CD14-positive monocyte (primary cell): Measurements from ENCODE around the gene PTCD2. TPM values are rescaled to one million over a fixed set of nuclear protein-coding genes. Genes with fewer than 3 reads are reported as not detected.

ENCODE experiments used
- DNase-seq, 3 donors: peaks; one replicate each; pipeline ENCODE4 v3.0.0-alpha.2; 2011 to 2022
- H2AFZ ChIP-seq: 2 replicates; pipeline ENCODE4 v1.6.0; 2012; ENCODE audit warnings: mild to moderate bottlenecking, low read depth, low read length, inconsistent platforms; ENCODE audit not compliant: insufficient read depth, poor library complexity, severe bottlenecking
- H3K27ac ChIP-seq, 2 donors: 1 replicate in 1 of 2; 2 replicates in 1 of 2; pipeline ENCODE4 v1.5.1; 2012 to 2013; ENCODE audit warnings: low read length in 2 of 2, control low read depth in 1 of 2, inconsistent platforms in 1 of 2, low read depth in 1 of 2, mild to moderate bottlenecking in 1 of 2
- H3K27me3 ChIP-seq, 2 donors: one replicate each; pipeline versions ENCODE4 v1.6.0 to v1.6.1; 2011 to 2013; ENCODE audit warnings: low read length in 2 of 2; ENCODE audit not compliant: control insufficient read depth in 2 of 2, insufficient read depth in 2 of 2
- H3K36me3 ChIP-seq, 2 donors: replicated peaks in 1 of 2; 1 replicate in 1 of 2; 2 replicates in 1 of 2; pipeline versions ENCODE4 v1.5.1 to v1.6.1; 2012 to 2013; ENCODE audit warnings: low read length in 2 of 2, control low read depth in 1 of 2, inconsistent platforms in 1 of 2, mild to moderate bottlenecking in 1 of 2; ENCODE audit not compliant: insufficient read depth in 2 of 2, control insufficient read depth in 1 of 2
- H3K4me1 ChIP-seq, 2 donors: 1 replicate in 1 of 2; 2 replicates in 1 of 2; pipeline versions ENCODE4 v1.5.1 to v1.6.1; 2012 to 2013; ENCODE audit warnings: low read length in 2 of 2, control low read depth in 1 of 2, inconsistent platforms in 1 of 2, mild to moderate bottlenecking in 1 of 2, moderate library complexity in 1 of 2; ENCODE audit not compliant: insufficient read depth in 2 of 2, control insufficient read depth in 1 of 2
- H3K4me2 ChIP-seq: replicated peaks from 2 replicates; pipeline ENCODE3; 2012; ENCODE audit warnings: low read length, moderate library complexity, mild to moderate bottlenecking; ENCODE audit not compliant: poor library complexity, severe bottlenecking; ENCODE audit errors: extremely low read depth
- H3K4me3 ChIP-seq, 3 experiments: fragments of 200-600 bp in 1 of 3; sonication (generic) in 1 of 3; replicated peaks in 1 of 3; 1 replicate in 2 of 3; 2 replicates in 1 of 3; pipeline ENCODE4 v1.5.1; 2011 to 2013; ENCODE audit warnings: low read length in 3 of 3, mild to moderate bottlenecking in 3 of 3, control low read depth in 2 of 3, low read depth in 2 of 3, inconsistent platforms in 1 of 3, moderate library complexity in 1 of 3
- H3K79me2 ChIP-seq: 2 replicates; pipeline ENCODE4 v1.6.0; 2012; ENCODE audit warnings: mild to moderate bottlenecking, control low read depth, inconsistent platforms, low read length, moderate library complexity; ENCODE audit not compliant: insufficient read depth
- H3K9ac ChIP-seq: 2 replicates; pipeline ENCODE4 v1.6.0; 2017; ENCODE audit warnings: low read length, mild to moderate bottlenecking; ENCODE audit not compliant: insufficient read depth, poor library complexity, severe bottlenecking
- H3K9me3 ChIP-seq, 2 donors: replicated peaks in 1 of 2; 1 replicate in 1 of 2; 2 replicates in 1 of 2; pipeline versions ENCODE4 v1.5.1 to v1.6.1; 2012 to 2013; ENCODE audit warnings: low read length in 2 of 2, control low read depth in 1 of 2; ENCODE audit not compliant: control insufficient read depth in 1 of 2, insufficient read depth in 1 of 2
- H4K20me1 ChIP-seq: 2 replicates; pipeline ENCODE4 v1.6.0; 2012; ENCODE audit warnings: mild to moderate bottlenecking, low read length, control low read depth, moderate library complexity; ENCODE audit not compliant: insufficient read depth
- H3K27ac Mint-ChIP-seq, 7 donors: one replicate each; pipeline ENCODE4 v1.8.0; 2020; ENCODE audit warnings: mild to moderate bottlenecking in 7 of 7, mixed read lengths in 7 of 7, moderate library complexity in 6 of 7, inconsistent platforms in 2 of 7
- H3K27me3 Mint-ChIP-seq, 3 donors: one replicate each; pipeline ENCODE4 v1.8.0; 2021 to 2022; ENCODE audit warnings: low read depth in 3 of 3, mild to moderate bottlenecking in 3 of 3, mixed read lengths in 3 of 3, moderate library complexity in 3 of 3, inconsistent platforms in 1 of 3
- H3K36me3 Mint-ChIP-seq, 2 donors: one replicate each; pipeline ENCODE4 v1.8.0; 2020; ENCODE audit warnings: mixed read lengths in 2 of 2, inconsistent platforms in 1 of 2, mild to moderate bottlenecking in 1 of 2
- H3K4me1 Mint-ChIP-seq: one replicate; pipeline ENCODE4 v1.8.0; 2020; ENCODE audit warnings: mild to moderate bottlenecking, mixed read lengths
- H3K4me3 Mint-ChIP-seq, 2 donors: one replicate each; pipeline ENCODE4 v1.8.0; 2020; ENCODE audit warnings: mild to moderate bottlenecking in 2 of 2, mixed read lengths in 2 of 2, moderate library complexity in 1 of 2
- H3K9me3 Mint-ChIP-seq, 7 donors: one replicate each; pipeline ENCODE4 v1.8.0; 2020 to 2022; ENCODE audit warnings: mixed read lengths in 7 of 7, mild to moderate bottlenecking in 6 of 7, moderate library complexity in 6 of 7, inconsistent platforms in 2 of 7
- WGBS: methylation state at CpG from one replicate; pipeline ENCODE4 v1.1.5; 2013; ENCODE audit warnings: missing lambda C conversion rate; ENCODE audit not compliant: insufficient coverage; 5-methylcytosine and 5-hydroxymethylcytosine counted together
- intact Hi-C, 2 donors: fragments of 100-400 bp; cut with micrococcal nuclease; formaldehyde crosslinking; loops; one replicate each; pipeline versions ENCODE4 v1.15.0 to v1.15.1; 2023
- polyA plus RNA-seq, 3 donors: library from polyadenylated mRNA; depleted of rRNA in 1 of 3; unstranded in 2 of 3; stranded (reverse) in 1 of 3; fragments of 300-500 nt in 2 of 3; fragments of >200 nt in 1 of 3; fragmentation: Illumina TruSeq in 2 of 3; gene quantifications; 1 replicate in 2 of 3; 2 replicates in 1 of 3; pipeline ENCODE4 v1.2.3, GENCODE V29; 2012 to 2021
- TF ChIP-seq, protein P1 (sequence below): fragments of 200-600 bp; IDR thresholded peaks from one replicate; pipeline ENCODE4 v1.8.0; 2022; ENCODE audit warnings: antibody characterized with exemption, mild to moderate bottlenecking

PTCD2 gene
- polyA plus RNA-seq, 3 donors = 1.6 to 2.2 (median 1.8) TPM

DNA sequence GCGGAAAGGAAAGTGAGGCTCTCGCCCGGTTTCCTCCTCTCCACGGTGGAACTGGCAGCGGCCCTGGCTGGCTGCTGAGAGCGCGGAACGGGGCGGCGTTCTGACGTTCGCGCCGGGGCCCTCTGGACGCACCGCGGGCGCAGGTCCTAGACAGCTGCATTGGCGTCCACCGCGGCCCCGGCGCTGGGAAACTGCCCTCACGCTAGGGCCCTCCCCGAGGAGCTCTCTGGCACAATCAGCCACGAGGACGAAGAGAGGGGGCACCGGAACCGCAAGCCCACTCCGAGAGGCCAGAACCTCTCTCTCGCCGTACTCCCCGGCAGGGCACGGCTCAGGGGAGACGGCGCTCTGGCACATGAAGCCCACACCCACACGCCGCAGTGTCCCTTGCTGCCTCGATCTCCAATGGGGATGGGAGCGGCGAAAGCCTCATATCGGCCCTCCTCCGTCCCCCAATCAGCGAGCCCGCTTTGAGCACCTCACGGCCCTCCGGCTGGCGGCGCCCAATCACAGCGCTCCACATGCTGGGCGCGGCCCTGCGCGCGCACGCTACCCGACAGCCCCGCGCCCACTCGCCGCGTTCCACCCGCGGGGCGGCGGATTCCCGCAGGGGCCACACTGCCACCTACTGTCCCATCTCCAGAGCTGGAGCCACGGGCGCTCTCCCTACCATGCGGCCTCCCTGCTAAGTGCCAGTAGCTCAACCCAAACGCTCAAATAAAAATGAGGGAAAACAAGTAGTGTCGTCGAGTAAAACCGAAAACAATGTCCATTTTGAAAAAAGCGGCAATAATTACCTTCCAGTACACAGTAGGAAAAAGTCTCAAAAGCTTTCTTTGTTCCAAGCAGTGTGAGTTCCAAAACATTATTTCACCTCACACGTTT lies 12.0 kb upstream of the PTCD2 start:
- Mint-ChIP-seq H3K27ac (peak overlapping the region; percentile 93 to 97 (median 95)), H3K27me3 (peaks cover 0 to 2% (median 2%) of the 10 kb centered on the region in 3 donors), H3K9me3 (no peaks in the 10 kb centered on the region), H3K4me3 (peak overlapping the region; percentile 90 to 93), H3K36me3 (peaks cover 20 to 39% of the 10 kb centered on the region in 2 donors), H3K4me1 (peaks cover 18% of the 10 kb centered on the region)
- H3K4me3 ChIP-seq = peak overlapping the region; percentile 67 to 89 (median 82)
- H3K27me3 ChIP-seq = no peaks in the 10 kb centered on the region
- H3K27ac ChIP-seq = peak overlapping the region; percentile 92 to 95
- TF ChIP-seq, protein P1, sequence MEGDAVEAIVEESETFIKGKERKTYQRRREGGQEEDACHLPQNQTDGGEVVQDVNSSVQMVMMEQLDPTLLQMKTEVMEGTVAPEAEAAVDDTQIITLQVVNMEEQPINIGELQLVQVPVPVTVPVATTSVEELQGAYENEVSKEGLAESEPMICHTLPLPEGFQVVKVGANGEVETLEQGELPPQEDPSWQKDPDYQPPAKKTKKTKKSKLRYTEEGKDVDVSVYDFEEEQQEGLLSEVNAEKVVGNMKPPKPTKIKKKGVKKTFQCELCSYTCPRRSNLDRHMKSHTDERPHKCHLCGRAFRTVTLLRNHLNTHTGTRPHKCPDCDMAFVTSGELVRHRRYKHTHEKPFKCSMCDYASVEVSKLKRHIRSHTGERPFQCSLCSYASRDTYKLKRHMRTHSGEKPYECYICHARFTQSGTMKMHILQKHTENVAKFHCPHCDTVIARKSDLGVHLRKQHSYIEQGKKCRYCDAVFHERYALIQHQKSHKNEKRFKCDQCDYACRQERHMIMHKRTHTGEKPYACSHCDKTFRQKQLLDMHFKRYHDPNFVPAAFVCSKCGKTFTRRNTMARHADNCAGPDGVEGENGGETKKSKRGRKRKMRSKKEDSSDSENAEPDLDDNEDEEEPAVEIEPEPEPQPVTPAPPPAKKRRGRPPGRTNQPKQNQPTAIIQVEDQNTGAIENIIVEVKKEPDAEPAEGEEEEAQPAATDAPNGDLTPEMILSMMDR = peak; percentile 84
- peaks cover 29 to 39% of the 10 kb centered on the region in 2 donors for H3K36me3 ChIP-seq
- 2% methylated on average over 75 of the region's 76 CpGs for WGBS
- peaks cover 30% of the 10 kb centered on the region for H3K79me2 ChIP-seq
- peaks cover 8 to 10% of the 10 kb centered on the region in 2 donors for H3K4me1 ChIP-seq
- peak overlapping the region; percentile 70 for H3K4me2 ChIP-seq
- H3K9me3 ChIP-seq = no peaks in the 10 kb centered on the region
- no peaks in the 10 kb centered on the region for H4K20me1 ChIP-seq
- intact Hi-C loops = loop anchor here in 1 of 2 donors (5.0 kb wide), 1 partner anchor 171 kb away; no protein-coding TSS in a partner anchor
- peak overlapping the region; percentile 94 for H2AFZ ChIP-seq
- peak; percentile 96 to 97 (median 96) for DNase-seq
- peak overlapping the region; percentile 91 for H3K9ac ChIP-seq

DNA sequence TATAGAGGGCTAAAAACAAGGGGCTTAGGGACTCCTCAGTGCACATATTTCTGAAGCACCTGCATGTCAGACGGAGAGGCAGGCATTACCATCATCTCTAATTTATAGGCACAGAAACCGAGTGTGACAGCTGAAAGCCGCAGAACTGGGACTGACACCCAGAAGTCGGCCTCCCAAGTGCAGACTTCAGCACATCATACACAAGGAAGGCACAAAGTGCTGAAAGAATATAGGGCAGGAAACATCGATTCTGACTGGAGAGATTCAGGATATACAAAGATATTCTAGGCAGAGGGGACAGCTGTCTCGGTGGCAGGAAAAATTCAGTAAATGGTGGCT lies 11.4 kb upstream of the PTCD2 start:
- peaks cover 32 to 45% of the 10 kb centered on the region in 2 donors for H3K36me3 ChIP-seq
- H3K9ac ChIP-seq = no peak overlapping the region
- no peaks in the 10 kb centered on the region for H3K9me3 ChIP-seq
- Mint-ChIP-seq H3K27me3 (peaks cover 0 to 2% (median 2%) of the 10 kb centered on the region in 3 donors), H3K4me3 (no peak overlapping the region), H3K36me3 (peaks cover 24 to 44% of the 10 kb centered on the region in 2 donors), H3K9me3 (no peaks in the 10 kb centered on the region), H3K4me1 (peaks cover 18% of the 10 kb centered on the region), H3K27ac (peak overlapping the region in 4 of 7 donors; percentile 41 to 95 (median 68))
- H3K27me3 ChIP-seq = no peaks in the 10 kb centered on the region
- H3K4me2 ChIP-seq = peak overlapping the region; percentile 51
- peak overlapping the region; percentile 60 for H2AFZ ChIP-seq
- no peak for DNase-seq
- TF ChIP-seq, protein P1 = no peak
- intact Hi-C loops = loop anchor here in 1 of 2 donors (5.0 kb wide), 1 partner anchor 172 kb away; no protein-coding TSS in a partner anchor
- peak overlapping the region in 1 of 3 experiments; percentile 32 for H3K4me3 ChIP-seq
- no peaks in the 10 kb centered on the region for H4K20me1 ChIP-seq
- peaks cover 30% of the 10 kb centered on the region for H3K79me2 ChIP-seq
- H3K4me1 ChIP-seq = peaks cover 8 to 10% of the 10 kb centered on the region in 2 donors
- WGBS = 85% methylated on average over 3 of the region's 6 CpGs
- H3K27ac ChIP-seq = peak overlapping the region in 1 of 2 donors; percentile 36
